ENCODE data around the gene CCDC74B. TPM values are rescaled to one million over a fixed set of nuclear protein-coding genes. Genes with fewer than 3 reads are reported as not detected.
A peak's percentile ranks its signal among the peaks of the same experiment; 100 is the strongest.
"Not testable (repeated sequence)": the region's sequence is repeated elsewhere in the genome, so short reads cannot be mapped to it uniquely, and the experiment has no call there.

Gene CCDC74B
- total RNA-seq, 4 donors from 2014 or later, result 0.96 to 2.3 (median 1.3) TPM

- Histone ChIP-seq H3K27ac (no peak overlapping the region), H3K4me3 (no peak overlapping the region), H3K27me3 (no peaks in the 10 kb centered on the region), H3K9me3 (no peaks in the 10 kb centered on the region), H3K36me3 (peaks cover 36% of the 10 kb centered on the region), H3K4me1 (no peaks in the 10 kb centered on the region)
- DNase-seq (ENCODE audit: low spot score in 2 of 2), result peak; percentile 47 to 71
- no peak for TF ChIP-seq POLR2AphosphoS5 (IDR thresholded peaks at IDR 0.05)
- TF ChIP-seq CTCF (IDR thresholded peaks at IDR 0.05), result no peak
- TF ChIP-seq POLR2A (IDR thresholded peaks at IDR 0.05), result no peak
- no peak for TF ChIP-seq EP300 (IDR thresholded peaks at IDR 0.05)
- WGBS, result 89% methylated on average over 23 of the region's 23 CpGs
Measured at GRCh38 chr2:130150181-130151144, 5.6 kb upstream of the CCDC74B start.

- H3K27me3 ChIP-seq; H3K4me3 ChIP-seq; H3K9me3 ChIP-seq; H3K27ac ChIP-seq; DNase-seq (ENCODE audit: low spot score in 2 of 2): not testable (repeated sequence)
- Histone ChIP-seq H3K36me3 (peaks cover 17% of the 10 kb centered on the region), H3K4me1 (peaks cover 14% of the 10 kb centered on the region)
- WGBS, result 73% methylated on average over 6 of the region's 6 CpGs
Measured at GRCh38 chr2:130148515-130148914, 3.6 kb upstream of the CCDC74B start.

- Histone ChIP-seq H3K4me1 (peaks cover 14% of the 10 kb centered on the region), H3K4me3 (peak overlapping the region; percentile 44)
- H3K36me3 ChIP-seq, H3K27me3 ChIP-seq, H3K27ac ChIP-seq, H3K9me3 ChIP-seq: not testable (repeated sequence)
- WGBS, result 66% methylated on average over 8 of the region's 28 CpGs
- DNase-seq (ENCODE audit: low spot score in 2 of 2), result peak in 1 of 2 donors; percentile 70
Measured at GRCh38 chr2:130143266-130144039, 1.5 kb downstream of the CCDC74B start.

- H3K4me1 ChIP-seq, result peaks cover 14% of the 10 kb centered on the region
- WGBS, result no CpG with 5 or more reads among the region's 13 CpGs
- not testable (repeated sequence) for H3K9me3 ChIP-seq, H3K36me3 ChIP-seq, H3K4me3 ChIP-seq, H3K27ac ChIP-seq, H3K27me3 ChIP-seq
- peak in 1 of 2 donors; percentile 69 for DNase-seq (ENCODE audit: low spot score in 2 of 2)
Measured at GRCh38 chr2:130142396-130143265, 2.3 kb downstream of the CCDC74B start.

- WGBS, result no CpG with 5 or more reads among the region's 22 CpGs
- not testable (repeated sequence) for H3K27ac ChIP-seq, H3K27me3 ChIP-seq, H3K36me3 ChIP-seq, H3K9me3 ChIP-seq, H3K4me3 ChIP-seq
- DNase-seq (ENCODE audit: low spot score in 2 of 2), result peak in 1 of 2 donors; percentile 65
- peaks cover 14% of the 10 kb centered on the region for H3K4me1 ChIP-seq
Measured at GRCh38 chr2:130141645-130142370, 3.1 kb downstream of the CCDC74B start.

GRCh38 chr2:130141002-130141401 is 3.9 kb downstream of the CCDC74B start:
- H3K4me1 ChIP-seq, result peaks cover 14% of the 10 kb centered on the region
- WGBS, result no CpG with 5 or more reads among the region's 6 CpGs
- peak in 1 of 2 donors; percentile 65 for DNase-seq (ENCODE audit: low spot score in 2 of 2)
- H3K36me3 ChIP-seq, H3K4me3 ChIP-seq, H3K9me3 ChIP-seq, H3K27ac ChIP-seq, H3K27me3 ChIP-seq: not testable (repeated sequence)

GRCh38 chr2:130140516-130140915 is 4.4 kb downstream of the CCDC74B start:
- H3K27ac ChIP-seq, H3K27me3 ChIP-seq, H3K9me3 ChIP-seq, H3K4me3 ChIP-seq, H3K36me3 ChIP-seq: not testable (repeated sequence)
- DNase-seq (ENCODE audit: low spot score in 2 of 2), result peak in 1 of 2 donors; percentile 38
- WGBS, result no CpG with 5 or more reads among the region's 7 CpGs
- H3K4me1 ChIP-seq, result peaks cover 14% of the 10 kb centered on the region

- H3K4me1 ChIP-seq, H3K4me3 ChIP-seq, H3K9me3 ChIP-seq, H3K27me3 ChIP-seq, H3K36me3 ChIP-seq, H3K27ac ChIP-seq: not testable (repeated sequence)
- 62% methylated on average over 13 of the region's 30 CpGs for WGBS
- peak in 1 of 2 donors; percentile 40 for DNase-seq (ENCODE audit: low spot score in 2 of 2)
Measured at GRCh38 chr2:130139331-130140280, 5.3 kb downstream of the CCDC74B start.

GRCh38 chr2:130138841-130139251 is 6.1 kb downstream of the CCDC74B start:
- H3K4me1 ChIP-seq, H3K4me3 ChIP-seq, H3K27me3 ChIP-seq, H3K9me3 ChIP-seq, H3K27ac ChIP-seq, H3K36me3 ChIP-seq: not testable (repeated sequence)
- WGBS, result no CpG with 5 or more reads among the region's 15 CpGs
- peak in 1 of 2 donors; percentile 34 for DNase-seq (ENCODE audit: low spot score in 2 of 2)

- not testable (repeated sequence) for H3K36me3 ChIP-seq, H3K27ac ChIP-seq, H3K4me3 ChIP-seq, H3K27me3 ChIP-seq, H3K4me1 ChIP-seq, H3K9me3 ChIP-seq
- WGBS, result 80% methylated on average over 4 of the region's 13 CpGs
- DNase-seq (ENCODE audit: low spot score in 2 of 2), result peak in 1 of 2 donors; percentile 26
Measured at GRCh38 chr2:130138326-130138725, 6.6 kb downstream of the CCDC74B start.

All from suprapubic skin (tissue), 4 donors.